NCI-H2029 treated with DMSO at 0.1 percent for 48 hours (cell line): ENCODE data around the gene USH1G.
"Not testable (repeated sequence)": the region's sequence is repeated elsewhere in the genome, so short reads cannot be mapped to it uniquely, and the experiment has no call there.

ENCODE experiments used
- DNase-seq: peaks from one replicate; lab custom pipeline; 2025; lab: John Stamatoyannopoulos, UW

USH1G gene

DNA sequence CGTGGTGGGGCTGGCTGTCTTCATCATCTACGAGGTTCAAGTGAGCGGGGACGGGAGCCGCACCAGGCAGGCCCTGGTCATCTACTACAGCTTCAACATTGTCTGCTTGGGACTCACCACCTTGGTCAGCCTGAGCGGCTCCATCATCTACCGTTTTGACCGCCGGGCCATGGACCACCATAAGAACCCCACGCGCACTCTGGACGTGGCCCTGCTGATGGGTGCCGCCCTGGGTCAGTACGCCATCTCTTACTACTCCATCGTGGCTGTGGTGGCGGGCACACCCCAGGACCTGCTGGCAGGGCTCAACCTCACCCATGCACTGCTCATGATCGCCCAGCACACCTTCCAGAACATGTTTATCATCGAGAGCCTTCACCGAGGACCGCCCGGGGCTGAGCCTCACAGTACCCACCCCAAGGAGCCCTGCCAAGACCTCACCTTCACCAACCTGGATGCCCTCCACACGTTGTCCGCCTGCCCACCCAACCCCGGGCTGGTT, 7.5 kb upstream of the USH1G start:
- no peak for DNase-seq

GRCh38 chr17:74928786-74929185, 5.7 kb upstream of the USH1G start:
- no peak for DNase-seq

GRCh38 chr17:74925242-74925641, 2.2 kb upstream of the USH1G start:
- DNase-seq, result no peak

GRCh38 chr17:74924250-74924948, 1.3 kb upstream of the USH1G start, which contains the start of gene OTOP2:
Gene OTOP2, plus strand, starts transcription at chr17:74924273. Its CDS starts 360 bp downstream, at chr17:74924633.
- no peak for DNase-seq

DNA sequence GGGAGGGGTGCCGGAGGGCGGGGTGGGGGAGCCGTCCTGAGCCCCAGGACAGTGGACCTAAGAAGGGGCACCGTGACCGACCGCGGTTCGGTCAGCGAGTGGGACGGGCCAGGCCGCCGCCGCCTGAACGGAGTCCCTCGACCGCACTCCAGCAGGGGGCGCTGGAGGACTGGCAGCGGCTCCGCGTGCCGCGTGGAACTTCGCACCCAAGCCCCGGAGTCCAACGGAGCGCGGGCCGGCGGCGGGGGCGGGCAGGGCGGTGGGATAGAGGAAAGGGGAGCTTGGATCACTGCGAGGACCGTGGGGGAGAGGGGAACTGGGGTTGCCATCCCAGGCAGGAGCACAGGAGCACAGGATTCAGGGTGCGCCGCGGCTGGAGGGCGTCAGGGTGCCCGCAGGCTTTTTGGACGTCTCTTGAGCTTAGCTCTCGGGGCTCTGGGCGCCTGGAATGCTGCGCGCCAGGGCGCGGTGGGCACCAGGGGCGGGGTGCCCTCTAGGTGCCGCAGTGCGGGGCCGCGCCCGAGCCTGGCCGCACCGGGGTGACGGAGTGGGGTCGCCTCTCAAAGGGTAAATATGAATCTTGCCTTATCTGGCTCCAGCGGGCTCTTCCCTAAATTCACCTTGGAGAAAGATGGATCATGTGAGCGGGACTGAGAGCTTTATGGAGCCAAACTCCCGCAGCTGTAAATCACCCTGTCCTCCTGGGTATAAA, 639 bp upstream of the USH1G start:
- DNase-seq, result no peak

- no peak for DNase-seq
Measured at GRCh38 chr17:74922172-74922571, 883 bp downstream of the USH1G start.

DNA sequence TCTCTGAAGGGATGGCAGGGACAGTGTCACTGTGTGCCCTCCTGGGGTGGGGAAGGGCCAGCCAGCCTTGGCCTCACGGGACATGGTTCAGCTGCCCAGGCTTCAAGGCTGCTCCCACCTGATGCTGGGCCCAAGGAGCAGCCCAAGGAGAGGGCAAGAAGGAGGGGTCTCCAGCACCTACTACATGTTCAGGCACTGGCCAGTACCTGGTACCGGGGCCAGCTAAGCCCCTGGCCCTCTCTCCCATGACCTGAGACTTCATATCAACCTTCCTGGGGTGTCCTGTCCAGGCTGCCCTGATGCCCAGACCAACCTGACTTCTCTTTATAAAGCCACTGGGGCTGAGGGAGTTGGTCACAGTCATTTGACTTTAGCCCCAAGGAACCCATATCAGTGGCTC, 1.3 kb downstream of the USH1G start:
- no peak for DNase-seq

GRCh38 chr17:74921026-74921681, 1.9 kb downstream of the USH1G start:
- DNase-seq, result no peak

DNA sequence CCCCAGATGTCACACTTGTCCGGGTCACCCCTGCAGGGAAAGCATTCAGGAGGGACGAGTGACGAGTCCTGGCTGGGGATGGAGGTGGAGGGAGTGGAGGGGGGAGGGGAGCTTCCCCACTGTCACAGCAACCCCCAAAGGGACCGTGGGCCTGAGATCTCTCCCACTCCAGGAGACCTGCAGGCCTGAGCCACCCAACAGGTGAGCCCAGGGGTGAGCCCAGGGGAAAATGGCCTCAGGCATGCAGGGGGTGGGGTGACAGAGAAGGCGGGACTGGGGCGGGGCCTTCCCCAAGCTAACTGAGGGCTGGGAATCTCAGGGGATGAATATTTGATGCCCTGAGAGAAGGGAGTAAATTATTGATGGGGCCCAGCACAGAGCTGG, 2.4 kb downstream of the USH1G start:
- DNase-seq, result no peak

DNA sequence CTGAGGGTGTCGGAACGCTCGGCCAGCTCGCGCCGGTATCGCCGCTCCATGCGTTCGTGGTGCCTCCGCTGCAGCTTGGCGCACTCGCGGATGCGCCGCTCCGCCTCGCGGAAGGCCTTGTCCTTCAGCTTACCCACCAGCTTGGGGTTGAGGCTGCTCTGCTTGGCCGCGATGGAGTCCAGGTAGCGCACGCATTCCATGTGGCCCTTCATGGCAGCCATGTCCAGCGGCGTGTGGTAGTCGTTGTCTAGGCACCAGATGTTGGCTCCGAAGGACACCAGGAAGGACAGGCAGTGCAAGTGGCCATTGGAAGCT, 2.8 kb downstream of the USH1G start:
- no peak for DNase-seq

GRCh38 chr17:74919440-74920305, 3.4 kb downstream of the USH1G start:
- no peak for DNase-seq

GRCh38 chr17:74918906-74919305, 4.1 kb downstream of the USH1G start:
- no peak for DNase-seq

DNA sequence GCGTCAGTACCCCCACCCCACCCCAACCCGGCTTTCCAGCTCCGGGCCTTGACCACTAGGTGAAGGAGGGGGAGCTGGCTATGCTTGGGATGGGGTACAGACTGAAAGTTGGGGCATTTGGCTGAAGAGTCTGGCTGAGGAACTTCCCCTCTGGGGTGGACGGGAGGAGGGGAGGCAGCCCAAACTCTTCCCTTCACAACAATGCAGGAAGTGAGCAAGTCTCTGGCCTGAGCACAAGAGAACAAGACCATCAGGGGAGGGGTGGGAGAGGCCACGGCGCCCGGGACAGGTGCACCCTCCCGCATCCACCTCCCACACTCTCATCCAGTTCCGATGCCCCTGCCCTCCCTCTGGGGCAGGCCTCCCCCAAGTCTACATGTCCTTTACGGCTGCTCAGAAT, 5.6 kb downstream of the USH1G start:
- DNase-seq, result no peak

GRCh38 chr17:74916851-74917199, 6.2 kb downstream of the USH1G start:
- DNase-seq, result no peak

DNA sequence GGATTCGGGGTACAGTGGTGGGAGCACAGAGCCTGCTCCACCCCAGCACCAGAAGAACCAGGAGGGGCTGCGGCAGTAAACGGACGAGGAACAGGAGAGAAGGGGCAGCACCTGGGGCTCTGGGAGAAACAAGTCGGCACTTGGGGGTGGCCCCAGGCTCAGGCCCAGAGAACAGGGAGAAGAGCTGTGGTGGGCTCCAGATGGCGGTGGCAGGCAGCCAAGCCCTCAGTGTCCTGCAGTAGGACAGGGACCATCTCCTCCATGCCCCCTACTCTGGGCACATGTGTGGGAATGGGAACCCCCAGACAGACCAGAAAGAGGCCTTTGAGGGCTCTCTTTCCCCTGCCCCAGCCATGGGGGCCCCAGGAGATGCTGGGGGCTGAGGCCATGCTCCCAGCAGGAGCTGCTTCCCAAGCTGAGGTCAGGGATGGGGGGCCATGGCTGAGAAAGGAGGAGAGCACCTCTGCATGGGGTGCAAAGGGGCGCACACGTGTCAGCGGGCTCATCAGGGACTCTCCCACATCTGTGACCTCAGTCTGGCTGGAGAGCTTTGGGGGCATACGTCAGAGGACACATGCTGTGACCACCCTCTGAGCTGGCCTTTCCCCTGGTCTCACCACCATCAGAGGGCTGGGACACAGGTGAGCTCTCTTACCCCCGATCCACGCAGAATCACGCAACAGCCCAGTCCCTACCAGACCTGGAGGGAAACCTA, 6.8 kb downstream of the USH1G start:
- no peak for DNase-seq

DNA sequence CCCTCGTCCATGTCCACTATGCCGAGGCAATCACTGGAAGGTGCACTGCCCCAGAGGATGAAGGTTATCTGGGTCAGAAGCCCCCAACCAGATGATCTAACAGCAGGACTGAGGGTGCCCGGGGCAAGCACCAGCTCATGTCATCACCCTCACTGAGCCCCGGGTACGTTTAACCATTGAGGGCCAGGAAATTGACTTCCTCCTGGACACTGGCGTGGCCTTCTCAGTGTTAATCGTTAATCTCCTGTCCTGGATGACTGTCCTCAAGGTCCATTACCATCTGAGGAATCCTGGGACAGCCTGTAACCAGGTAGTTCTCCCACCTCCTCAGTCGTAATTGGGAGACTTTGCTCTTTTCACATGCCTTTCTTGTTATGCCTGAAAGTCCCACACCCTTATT, 11.6 kb downstream of the USH1G start:
- DNase-seq, result not testable (repeated sequence)

- DNase-seq, result not testable (repeated sequence)
Measured at GRCh38 chr17:74909097-74909496, 14.0 kb downstream of the USH1G start.

DNA sequence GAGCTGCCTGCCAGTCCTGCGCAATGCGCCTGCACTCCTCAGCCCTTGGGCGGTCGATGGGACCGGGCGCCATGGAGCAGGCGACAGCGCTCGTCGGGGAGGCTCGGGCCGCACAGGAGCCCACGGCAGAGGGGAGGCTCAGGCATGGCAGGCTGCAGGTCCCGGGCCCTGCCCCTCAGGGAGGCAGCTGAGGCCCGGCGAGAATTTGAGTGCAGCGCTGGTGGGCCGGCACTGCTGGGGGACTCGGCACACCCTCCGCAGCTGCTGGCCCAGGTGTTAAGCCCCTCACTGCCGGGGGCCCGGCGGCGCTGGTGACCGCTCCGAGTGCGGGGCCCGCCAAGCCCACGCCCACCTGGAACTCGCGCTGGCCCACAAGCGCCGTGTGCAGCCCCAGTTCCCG, 16.0 kb downstream of the USH1G start:
- DNase-seq, result no peak

GRCh38 chr17:74906214-74906793, 16.8 kb downstream of the USH1G start:
- not testable (repeated sequence) for DNase-seq

GRCh38 chr17:74904687-74905409, 18.2 kb downstream of the USH1G start:
- no peak for DNase-seq

DNA sequence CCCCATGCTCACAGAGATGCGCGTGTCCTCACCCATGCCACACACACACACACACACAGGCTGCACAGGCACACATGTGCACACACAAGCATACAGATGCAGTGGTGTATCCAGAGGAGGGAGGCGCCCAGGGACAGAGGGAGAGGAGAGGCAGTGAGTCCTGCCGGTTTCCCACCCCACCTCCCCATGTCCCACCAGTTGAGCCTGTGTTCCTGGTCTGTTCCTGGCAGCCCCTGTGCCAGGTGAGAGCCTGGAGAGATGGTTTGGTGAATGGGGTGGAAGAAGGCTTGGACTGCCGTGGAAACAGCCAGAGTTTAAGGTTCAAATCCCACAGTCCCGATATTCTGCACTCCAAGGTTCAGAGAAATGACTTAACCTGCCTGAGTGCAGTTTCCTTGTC, 19.4 kb downstream of the USH1G start:
- DNase-seq, result no peak
